Esophagus squamous epithelium (tissue), 4 donors: ENCODE measurements around the gene CDKN1B.

Source experiments
- POLR2A ChIP-seq, 4 donors: fragments of 450-650 bp; IDR thresholded peaks; one replicate each; pipeline ENCODE4 v1.6.1; 2017; ENCODE audit warnings: antibody characterized with exemption in 4 of 4, mild to moderate bottlenecking in 4 of 4, moderate library complexity in 3 of 4
- TF ChIP-seq, protein P1 (sequence below), 6 experiments: fragments of 450-650 bp in 4 of 6; fragments of 200-600 bp in 2 of 6; sonication (generic) in 2 of 6; IDR thresholded peaks; one replicate each; pipeline ENCODE4 v1.5.1; 2016 to 2019; ENCODE audit warnings: antibody characterized with exemption in 6 of 6, mild to moderate bottlenecking in 4 of 6, moderate library complexity in 4 of 6

DNA sequence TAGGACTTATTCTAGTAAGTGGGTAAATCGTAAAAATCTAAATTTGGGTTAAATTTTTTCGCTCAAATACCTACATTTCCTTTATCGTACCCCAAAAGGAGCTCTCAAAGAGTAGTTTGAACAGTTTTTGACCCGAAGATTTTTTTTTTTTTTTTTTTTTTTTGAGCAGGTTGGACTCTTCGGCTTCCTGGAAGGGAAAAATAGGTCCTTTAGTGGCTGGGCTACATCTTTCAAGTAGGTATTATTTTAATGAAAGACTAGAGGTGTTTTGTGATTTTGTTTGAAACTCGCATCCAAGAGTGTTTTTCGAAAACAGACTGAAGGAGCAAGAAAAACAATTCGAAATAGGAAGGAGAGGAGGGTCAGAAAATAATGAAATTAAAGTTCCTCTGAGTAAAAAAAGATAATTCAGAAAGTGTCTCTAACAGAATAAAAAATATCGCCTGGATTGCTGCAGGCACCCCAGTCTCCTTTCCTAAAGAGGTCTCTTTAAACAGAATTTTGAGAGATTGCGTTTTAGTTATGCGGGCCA is 6.0 kb downstream of the CDKN1B start:
- TF ChIP-seq, protein P1, sequence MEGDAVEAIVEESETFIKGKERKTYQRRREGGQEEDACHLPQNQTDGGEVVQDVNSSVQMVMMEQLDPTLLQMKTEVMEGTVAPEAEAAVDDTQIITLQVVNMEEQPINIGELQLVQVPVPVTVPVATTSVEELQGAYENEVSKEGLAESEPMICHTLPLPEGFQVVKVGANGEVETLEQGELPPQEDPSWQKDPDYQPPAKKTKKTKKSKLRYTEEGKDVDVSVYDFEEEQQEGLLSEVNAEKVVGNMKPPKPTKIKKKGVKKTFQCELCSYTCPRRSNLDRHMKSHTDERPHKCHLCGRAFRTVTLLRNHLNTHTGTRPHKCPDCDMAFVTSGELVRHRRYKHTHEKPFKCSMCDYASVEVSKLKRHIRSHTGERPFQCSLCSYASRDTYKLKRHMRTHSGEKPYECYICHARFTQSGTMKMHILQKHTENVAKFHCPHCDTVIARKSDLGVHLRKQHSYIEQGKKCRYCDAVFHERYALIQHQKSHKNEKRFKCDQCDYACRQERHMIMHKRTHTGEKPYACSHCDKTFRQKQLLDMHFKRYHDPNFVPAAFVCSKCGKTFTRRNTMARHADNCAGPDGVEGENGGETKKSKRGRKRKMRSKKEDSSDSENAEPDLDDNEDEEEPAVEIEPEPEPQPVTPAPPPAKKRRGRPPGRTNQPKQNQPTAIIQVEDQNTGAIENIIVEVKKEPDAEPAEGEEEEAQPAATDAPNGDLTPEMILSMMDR (IDR thresholded peaks at IDR 0.05) = no peak
- TF ChIP-seq POLR2A (IDR thresholded peaks at IDR 0.05) = no peak
